Esophagus squamous epithelium (tissue), 4 donors: ENCODE results near the gene KRTAP19-5.

ENCODE experiments used
- POLR2A ChIP-seq, 4 donors: fragments of 450-650 bp; IDR thresholded peaks; one replicate each; pipeline ENCODE4 v1.6.1; 2017; ENCODE audit warnings: antibody characterized with exemption in 4 of 4, mild to moderate bottlenecking in 4 of 4, moderate library complexity in 3 of 4
- TF ChIP-seq, protein P1 (sequence below), 6 experiments: fragments of 450-650 bp in 4 of 6; fragments of 200-600 bp in 2 of 6; sonication (generic) in 2 of 6; IDR thresholded peaks; one replicate each; pipeline ENCODE4 v1.5.1; 2016 to 2019; ENCODE audit warnings: antibody characterized with exemption in 6 of 6, mild to moderate bottlenecking in 4 of 6, moderate library complexity in 4 of 6

GRCh38 chr21:30518876-30519275 is 16.9 kb upstream of the KRTAP19-5 start:
- TF ChIP-seq, protein P1, sequence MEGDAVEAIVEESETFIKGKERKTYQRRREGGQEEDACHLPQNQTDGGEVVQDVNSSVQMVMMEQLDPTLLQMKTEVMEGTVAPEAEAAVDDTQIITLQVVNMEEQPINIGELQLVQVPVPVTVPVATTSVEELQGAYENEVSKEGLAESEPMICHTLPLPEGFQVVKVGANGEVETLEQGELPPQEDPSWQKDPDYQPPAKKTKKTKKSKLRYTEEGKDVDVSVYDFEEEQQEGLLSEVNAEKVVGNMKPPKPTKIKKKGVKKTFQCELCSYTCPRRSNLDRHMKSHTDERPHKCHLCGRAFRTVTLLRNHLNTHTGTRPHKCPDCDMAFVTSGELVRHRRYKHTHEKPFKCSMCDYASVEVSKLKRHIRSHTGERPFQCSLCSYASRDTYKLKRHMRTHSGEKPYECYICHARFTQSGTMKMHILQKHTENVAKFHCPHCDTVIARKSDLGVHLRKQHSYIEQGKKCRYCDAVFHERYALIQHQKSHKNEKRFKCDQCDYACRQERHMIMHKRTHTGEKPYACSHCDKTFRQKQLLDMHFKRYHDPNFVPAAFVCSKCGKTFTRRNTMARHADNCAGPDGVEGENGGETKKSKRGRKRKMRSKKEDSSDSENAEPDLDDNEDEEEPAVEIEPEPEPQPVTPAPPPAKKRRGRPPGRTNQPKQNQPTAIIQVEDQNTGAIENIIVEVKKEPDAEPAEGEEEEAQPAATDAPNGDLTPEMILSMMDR (IDR thresholded peaks at IDR 0.05): no peak
- no peak for TF ChIP-seq POLR2A (IDR thresholded peaks at IDR 0.05)
